ENCODE results near the gene IRF2.

IRF2 gene

GRCh38 chr4:184398741-184399511, 75.4 kb downstream of the IRF2 start:
- no peak for DNase-seq (ENCODE audit: low read depth)
- no peak overlapping the region for H3K4me3 ChIP-seq (ENCODE audit: low read depth, low read length)
- TF ChIP-seq CTCF (IDR thresholded peaks at IDR 0.05; ENCODE audit: low read depth, low read length) = no peak
- no peak for TF ChIP-seq MYC (IDR thresholded peaks at IDR 0.05; ENCODE audit: low read depth, low read length)
- no peak for TF ChIP-seq POLR2A (IDR thresholded peaks at IDR 0.05; ENCODE audit: extremely low read depth, insufficient read length)
- TF ChIP-seq MAX (IDR thresholded peaks at IDR 0.05; ENCODE audit: low read depth, low read length) = no peak

- DNase-seq (ENCODE audit: low read depth) = no peak
- H3K4me3 ChIP-seq (ENCODE audit: low read depth, low read length) = no peak overlapping the region
- no peak for TF ChIP-seq CTCF (IDR thresholded peaks at IDR 0.05; ENCODE audit: low read depth, low read length)
- no peak for TF ChIP-seq POLR2A (IDR thresholded peaks at IDR 0.05; ENCODE audit: extremely low read depth, insufficient read length)
- no peak for TF ChIP-seq MAX (IDR thresholded peaks at IDR 0.05; ENCODE audit: low read depth, low read length)
- no peak for TF ChIP-seq MYC (IDR thresholded peaks at IDR 0.05; ENCODE audit: low read depth, low read length)
Measured at GRCh38 chr4:184397516-184398163, 76.7 kb downstream of the IRF2 start.

GRCh38 chr4:184396570-184397515, 77.5 kb downstream of the IRF2 start:
- no peak for DNase-seq (ENCODE audit: low read depth)
- no peak overlapping the region for H3K4me3 ChIP-seq (ENCODE audit: low read depth, low read length)
- no peak for TF ChIP-seq CTCF (IDR thresholded peaks at IDR 0.05; ENCODE audit: low read depth, low read length)
- TF ChIP-seq MYC (IDR thresholded peaks at IDR 0.05; ENCODE audit: low read depth, low read length) = no peak

GRCh38 chr4:184395971-184396391, 78.4 kb downstream of the IRF2 start:
- DNase-seq (ENCODE audit: low read depth) = no peak
- TF ChIP-seq POLR2A (IDR thresholded peaks at IDR 0.05; ENCODE audit: extremely low read depth, insufficient read length) = no peak
- no peak for TF ChIP-seq MYC (IDR thresholded peaks at IDR 0.05; ENCODE audit: low read depth, low read length)
- TF ChIP-seq CTCF (IDR thresholded peaks at IDR 0.05; ENCODE audit: low read depth, low read length) = no peak
- TF ChIP-seq MAX (IDR thresholded peaks at IDR 0.05; ENCODE audit: low read depth, low read length) = no peak
- no peak overlapping the region for H3K4me3 ChIP-seq (ENCODE audit: low read depth, low read length)

- no peak for DNase-seq (ENCODE audit: low read depth)
- H3K4me3 ChIP-seq (ENCODE audit: low read depth, low read length) = peak overlapping the region; percentile 9
Measured at GRCh38 chr4:184395451-184395917, 78.9 kb downstream of the IRF2 start.

More at GRCh38 chr4:184395451-184395917, 78.9 kb downstream of the IRF2 start:
- TF ChIP-seq CTCF (IDR thresholded peaks at IDR 0.05; ENCODE audit: low read depth, low read length) (no peak), MAX (IDR thresholded peaks at IDR 0.05; ENCODE audit: low read depth, low read length) (no peak), POLR2A (IDR thresholded peaks at IDR 0.05; ENCODE audit: extremely low read depth, insufficient read length) (no peak), MYC (IDR thresholded peaks at IDR 0.05; ENCODE audit: low read depth, low read length) (no peak)
